A673 (cell line): Measurements from ENCODE around the gene CTNNA2.

Source experiments
- EZH2 ChIP-seq: fragments of 200-600 bp; sonication (generic); IDR thresholded peaks from 2 replicates; pipeline ENCODE4 v1.6.1; 2017; ENCODE audit warnings: borderline replicate concordance, low read depth, mild to moderate bottlenecking, mixed read lengths, antibody characterized with exemption, low read length; ENCODE audit not compliant: poor library complexity, severe bottlenecking
- TF ChIP-seq, protein P1 (sequence below): fragments of 300-800, 200-600 bp; sonication (generic); conservative IDR thresholded peaks from 2 replicates; pipeline ENCODE4 v1.5.1; 2017; ENCODE audit warnings: low read depth, mild to moderate bottlenecking, antibody characterized with exemption, low read length, moderate library complexity, mixed read lengths

- no peak for TF ChIP-seq EZH2
- TF ChIP-seq, protein P1, sequence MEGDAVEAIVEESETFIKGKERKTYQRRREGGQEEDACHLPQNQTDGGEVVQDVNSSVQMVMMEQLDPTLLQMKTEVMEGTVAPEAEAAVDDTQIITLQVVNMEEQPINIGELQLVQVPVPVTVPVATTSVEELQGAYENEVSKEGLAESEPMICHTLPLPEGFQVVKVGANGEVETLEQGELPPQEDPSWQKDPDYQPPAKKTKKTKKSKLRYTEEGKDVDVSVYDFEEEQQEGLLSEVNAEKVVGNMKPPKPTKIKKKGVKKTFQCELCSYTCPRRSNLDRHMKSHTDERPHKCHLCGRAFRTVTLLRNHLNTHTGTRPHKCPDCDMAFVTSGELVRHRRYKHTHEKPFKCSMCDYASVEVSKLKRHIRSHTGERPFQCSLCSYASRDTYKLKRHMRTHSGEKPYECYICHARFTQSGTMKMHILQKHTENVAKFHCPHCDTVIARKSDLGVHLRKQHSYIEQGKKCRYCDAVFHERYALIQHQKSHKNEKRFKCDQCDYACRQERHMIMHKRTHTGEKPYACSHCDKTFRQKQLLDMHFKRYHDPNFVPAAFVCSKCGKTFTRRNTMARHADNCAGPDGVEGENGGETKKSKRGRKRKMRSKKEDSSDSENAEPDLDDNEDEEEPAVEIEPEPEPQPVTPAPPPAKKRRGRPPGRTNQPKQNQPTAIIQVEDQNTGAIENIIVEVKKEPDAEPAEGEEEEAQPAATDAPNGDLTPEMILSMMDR, result no peak
Observed at GRCh38 chr2:80002112-80002511, 489.3 kb downstream of the CTNNA2 start.
